GM03348 (cell line): ENCODE data around the gene ZNF557.

Source experiments
- DNase-seq: peaks from one replicate; pipeline ENCODE4 v3.0.0; 2012; ENCODE audit warnings: low spot score

Gene ZNF557

GRCh38 chr19:7076151-7076550, 6.6 kb downstream of the ZNF557 start:
- DNase-seq, result no peak

GRCh38 chr19:7078008-7078407, 8.5 kb downstream of the ZNF557 start:
- DNase-seq, result no peak

- no peak for DNase-seq
Observed at GRCh38 chr19:7083076-7083956, 13.8 kb downstream of the ZNF557 start.

GRCh38 chr19:7088999-7089398, 19.5 kb downstream of the ZNF557 start:
- DNase-seq, result no peak

- DNase-seq, result no peak
Observed at GRCh38 chr19:7098096-7098495, 28.6 kb downstream of the ZNF557 start.

DNA sequence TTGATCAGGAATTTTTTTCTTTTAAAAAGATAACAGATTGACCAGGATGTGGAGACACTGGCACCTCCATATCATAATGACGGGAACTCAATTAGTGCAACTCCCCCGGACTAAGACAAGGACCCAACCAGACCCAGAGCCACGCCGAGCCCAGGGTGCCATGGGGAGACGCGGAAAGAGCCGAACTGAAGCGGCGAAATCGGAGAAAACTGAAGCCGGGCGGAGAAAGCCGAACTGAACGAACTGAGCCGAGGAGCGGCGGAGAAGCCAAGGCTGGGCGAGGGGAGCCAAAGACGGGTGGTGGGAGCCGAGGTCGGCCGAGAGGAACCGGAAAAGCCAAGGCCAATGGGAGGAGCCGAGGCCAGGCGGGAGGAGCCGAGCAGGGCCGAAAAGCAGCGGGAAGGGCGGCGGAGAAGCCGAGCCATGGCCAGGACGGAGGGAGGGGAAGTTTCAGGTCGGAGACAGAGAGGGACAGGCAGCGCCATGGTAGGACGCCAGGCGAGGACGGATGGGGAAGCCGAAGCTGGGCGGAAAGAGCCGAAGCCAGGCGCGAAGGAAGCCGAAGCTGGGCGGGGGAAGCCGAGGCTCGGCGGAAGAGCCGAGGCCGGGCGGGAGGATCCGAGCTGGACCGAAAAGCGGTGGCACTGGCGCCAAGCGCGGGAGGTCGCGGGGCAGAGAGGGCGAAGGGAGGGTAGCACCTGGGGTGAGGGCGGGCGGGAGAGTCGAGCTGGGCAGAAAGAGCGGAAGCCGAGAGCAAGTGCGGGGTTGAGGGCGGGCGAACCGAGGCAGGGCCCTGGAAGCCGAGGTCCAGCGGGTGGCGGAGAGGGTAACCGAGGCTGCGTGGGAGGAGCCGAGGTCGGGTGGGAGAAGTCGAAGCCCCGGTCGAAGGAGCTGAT, 29.4 kb downstream of the ZNF557 start:
- peak; percentile 96 for DNase-seq

DNA sequence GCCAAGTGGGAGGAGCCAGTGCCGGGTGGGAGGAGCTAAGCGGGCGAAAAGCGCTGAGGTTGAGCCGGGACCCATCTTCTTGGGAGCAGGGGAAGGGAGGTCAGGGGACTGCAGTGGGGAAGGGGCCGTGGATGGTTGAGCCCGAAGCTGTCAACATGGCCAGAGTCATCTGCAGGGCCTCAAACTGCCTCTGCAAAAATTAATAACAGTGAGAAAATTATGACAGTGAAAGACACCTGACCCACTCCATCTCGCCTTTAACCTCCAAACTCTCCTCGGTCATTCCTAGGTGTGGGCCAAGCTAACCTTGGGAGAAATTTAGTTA, 30.1 kb downstream of the ZNF557 start:
- no peak for DNase-seq

DNA sequence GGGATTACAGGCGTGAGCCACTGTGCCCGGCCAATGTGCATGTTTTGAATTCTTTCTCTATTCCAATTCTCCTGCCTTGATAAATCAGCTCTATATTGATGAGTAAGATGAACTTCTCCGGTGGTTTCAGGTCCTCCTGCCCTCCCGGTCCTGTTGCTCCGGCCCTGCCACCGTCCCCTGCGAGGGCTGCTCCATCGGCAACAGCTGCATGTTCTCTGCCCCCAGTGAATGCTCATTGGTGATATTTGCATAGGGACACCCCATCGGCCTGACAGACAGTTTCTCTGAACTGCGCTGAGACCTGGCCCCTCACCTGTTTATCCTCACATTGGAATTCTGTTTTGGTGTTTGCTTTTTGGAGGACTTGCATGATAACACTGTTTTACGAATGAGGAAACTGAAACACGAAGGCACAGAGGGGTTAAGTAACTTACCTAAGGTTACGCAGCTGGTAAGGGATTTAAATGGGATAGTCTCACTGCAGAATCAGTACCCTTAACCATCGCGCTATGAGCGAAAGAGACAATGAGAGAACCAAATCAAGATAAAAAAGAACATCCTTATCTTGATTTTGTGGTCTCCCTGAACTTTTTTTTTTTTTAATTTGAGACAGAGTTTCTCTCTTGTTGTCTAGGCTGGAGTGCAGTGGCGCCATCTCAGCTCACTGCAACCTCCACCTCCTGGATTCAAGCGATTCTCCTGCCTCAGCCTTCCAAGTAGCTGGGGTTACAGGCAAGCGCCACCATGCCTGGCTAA, 32.2 kb downstream of the ZNF557 start:
- DNase-seq, result no peak

DNA sequence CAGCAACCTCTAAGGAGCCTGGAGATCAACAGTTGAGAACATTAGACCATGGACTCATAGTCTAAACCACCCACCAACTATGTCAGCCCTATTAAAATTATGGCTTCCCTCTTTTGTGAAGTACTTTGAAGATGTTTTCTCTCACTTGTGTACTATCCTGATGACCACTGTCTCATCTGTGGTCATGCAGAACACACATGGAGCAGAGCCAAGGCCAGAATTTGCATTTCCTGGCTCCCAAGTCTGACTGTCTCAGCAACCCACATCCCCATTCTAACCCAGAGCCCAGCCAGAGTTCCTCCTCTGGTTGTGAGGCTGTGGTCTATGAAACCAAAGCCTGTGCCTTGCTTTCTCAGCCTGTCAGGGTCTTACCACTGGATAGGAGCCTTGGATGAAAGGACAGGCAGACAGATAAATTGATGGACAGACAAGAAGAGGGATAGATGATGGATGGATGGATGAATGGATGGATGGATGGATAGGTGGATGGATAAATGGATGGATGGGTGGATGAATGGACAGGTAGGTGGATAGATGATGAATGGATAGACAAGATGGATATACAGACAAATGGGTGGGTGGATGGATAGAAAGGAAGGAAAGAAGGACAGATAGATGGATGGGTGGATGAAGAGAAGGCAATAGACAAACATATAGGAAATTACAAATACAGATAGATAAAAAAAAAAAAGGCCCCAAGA, 35.4 kb downstream of the ZNF557 start:
- no peak for DNase-seq

- no peak for DNase-seq
Observed at GRCh38 chr19:7106711-7107657, 37.5 kb downstream of the ZNF557 start.

DNA sequence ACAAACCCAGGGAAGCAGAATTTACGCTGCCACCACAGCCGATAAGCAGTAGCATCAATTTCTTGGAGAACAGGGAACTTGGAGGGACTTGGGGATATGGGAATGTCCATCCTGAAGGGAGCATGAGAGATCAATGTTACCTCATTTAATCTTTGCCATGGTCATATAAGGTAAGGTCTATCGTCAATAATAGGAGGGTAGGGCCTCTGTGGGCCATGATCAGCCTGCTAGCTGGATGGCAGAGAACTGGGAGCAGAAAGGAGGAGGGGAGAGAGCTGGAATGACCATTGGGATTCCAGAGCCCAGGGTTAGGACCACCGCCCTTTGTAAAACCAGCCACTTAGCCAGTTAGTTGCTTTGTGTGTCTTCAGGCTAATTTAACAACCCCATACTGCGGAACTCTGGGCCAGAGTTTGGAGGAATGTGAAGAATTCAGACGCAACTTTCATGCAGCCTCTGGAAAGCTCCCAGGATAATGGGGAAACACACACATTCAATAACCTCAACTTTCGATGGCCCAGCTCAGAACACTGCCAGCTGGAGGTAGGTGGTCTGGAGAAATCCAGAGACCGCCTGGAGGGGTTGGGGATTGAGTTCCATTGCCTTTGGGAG, 40.3 kb downstream of the ZNF557 start:
- peak; percentile 64 for DNase-seq

- DNase-seq, result no peak
Observed at GRCh38 chr19:7112675-7113074, 43.2 kb downstream of the ZNF557 start.

- DNase-seq, result no peak
Observed at GRCh38 chr19:7113233-7113632, 43.7 kb downstream of the ZNF557 start.

DNA sequence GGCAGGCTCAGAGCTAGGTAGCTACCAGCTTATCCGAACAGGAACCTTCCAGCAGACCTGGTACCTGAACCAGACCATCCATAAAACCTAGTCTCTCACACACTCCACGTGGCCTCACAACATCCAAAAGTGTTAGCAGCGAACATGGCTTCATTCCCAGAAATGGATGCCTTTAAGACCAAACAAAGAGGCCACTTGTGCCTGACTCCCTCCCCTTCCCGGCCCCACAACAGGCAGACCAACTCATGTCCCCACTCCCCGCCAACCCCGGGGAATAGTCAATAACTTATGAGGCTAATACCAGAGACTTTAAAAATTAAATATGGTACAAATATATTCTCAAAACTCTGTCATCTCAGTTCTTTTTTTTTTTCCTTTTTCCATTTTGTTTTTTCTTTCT, 46.2 kb downstream of the ZNF557 start:
- no peak for DNase-seq

GRCh38 chr19:7117248-7117647, 47.7 kb downstream of the ZNF557 start:
- no peak for DNase-seq

- no peak for DNase-seq
Observed at GRCh38 chr19:7119582-7119981, 50.1 kb downstream of the ZNF557 start.

DNA sequence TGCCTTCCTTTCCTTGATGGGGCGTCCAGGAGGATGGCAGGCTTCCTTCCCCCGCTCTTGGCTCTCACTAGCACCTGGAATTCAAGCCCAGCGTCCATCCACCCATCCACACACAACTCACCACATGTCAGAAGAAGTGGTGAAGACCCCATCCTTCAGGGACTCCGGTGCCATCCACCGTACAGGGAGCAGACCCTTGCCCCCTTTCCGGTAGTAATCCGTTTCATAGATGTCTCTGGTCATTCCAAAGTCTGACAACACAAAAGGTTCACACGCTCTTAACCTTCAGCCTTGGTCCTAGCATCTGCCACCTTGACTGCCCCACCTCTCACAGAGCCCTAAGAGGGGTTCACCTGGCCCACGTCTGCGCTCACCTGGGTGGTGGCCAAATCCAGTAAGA, 51.0 kb downstream of the ZNF557 start:
- DNase-seq, result no peak

DNA sequence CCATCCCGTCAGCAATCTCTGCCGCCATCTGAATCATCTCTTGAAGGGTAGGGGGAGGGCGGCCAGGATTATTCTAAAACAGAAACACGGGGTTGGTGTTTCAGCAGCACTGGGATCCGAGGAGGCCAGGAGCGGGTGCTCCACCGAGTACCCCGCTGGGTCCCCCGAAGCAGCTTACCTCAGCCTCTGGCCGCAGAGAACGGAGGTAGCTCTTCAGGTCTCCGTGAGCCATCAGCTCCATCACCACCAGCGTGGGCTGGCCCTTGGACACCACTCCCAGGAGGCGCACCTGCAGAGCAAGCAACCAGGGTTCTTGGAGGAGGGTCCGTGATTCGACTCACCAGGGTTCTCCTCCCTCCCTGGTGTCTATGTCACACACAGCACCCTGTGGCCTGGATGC, 53.2 kb downstream of the ZNF557 start:
- no peak for DNase-seq

- DNase-seq, result no peak
Observed at GRCh38 chr19:7124782-7125181, 55.3 kb downstream of the ZNF557 start.

- DNase-seq, result no peak
Observed at GRCh38 chr19:7125221-7125620, 55.7 kb downstream of the ZNF557 start.
